ENCODE data around the gene TNNI3. TPM values are rescaled to one million over a fixed set of nuclear protein-coding genes. Genes with fewer than 3 reads are reported as not detected.

Gene TNNI3

GRCh38 chr19:55103190-55103589, 54.3 kb downstream of the TNNI3 start:
- Histone ChIP-seq H3K56ac (ENCODE audit: low read length) (no peak overlapping the region), H3K23ac (ENCODE audit: low read length) (no peak overlapping the region), H2BK15ac (replicated peaks; ENCODE audit: low read depth) (no peak overlapping the region), H3K4me2 (ENCODE audit: low read length) (no peak overlapping the region), H3K4me3 (ENCODE audit: low read length) (no peak overlapping the region), H3K9ac (ENCODE audit: low read length) (no peak overlapping the region), H4K5ac (ENCODE audit: low read length) (no peak overlapping the region), H3K27ac (ENCODE audit: low read depth, low read length) (no peak overlapping the region), H2AK5ac (ENCODE audit: low read length) (no peak overlapping the region), H3K79me2 (ENCODE audit: control insufficient read depth, insufficient read depth, low read length) (no peaks in the 10 kb centered on the region), H4K8ac (ENCODE audit: low read depth, low read length) (no peak overlapping the region), H3K4me1 (ENCODE audit: control insufficient read depth, low read depth, low read length) (no peaks in the 10 kb centered on the region), H3K4ac (ENCODE audit: low read depth, low read length) (no peak overlapping the region), H3K18ac (ENCODE audit: low read length) (no peak overlapping the region), H3K36me3 (ENCODE audit: control insufficient read depth, insufficient read depth, low read length) (peaks cover 2% of the 10 kb centered on the region), H3K27me3 (ENCODE audit: insufficient read depth, low read length, poor library complexity) (no peaks in the 10 kb centered on the region), H2BK120ac (ENCODE audit: low read depth, low read length) (no peak overlapping the region), H3K79me1 (ENCODE audit: low read length) (peaks cover 3% of the 10 kb centered on the region), H2BK5ac (ENCODE audit: low read length) (no peak overlapping the region)
- no peak for DNase-seq
- WGBS (ENCODE audit: extremely low coverage, insufficient coverage, low lambda C conversion rate) = no CpG with 5 or more reads among the region's 9 CpGs

Small RNA genes within 50 kb of the gene (small RNA-seq; reads per million reads assigned to genes)
- gene MIR7975 (ENCODE audit: insufficient read depth) (not detected), gene RF01210 (ENCODE audit: insufficient read depth) (not detected)

Data from mesendoderm (in vitro differentiated cells).